ENCODE results near the gene BPIFB3. TPM values are rescaled to one million over a fixed set of nuclear protein-coding genes. Genes with fewer than 3 reads are reported as not detected.

Gene BPIFB3
- total RNA-seq, 1 donor from 2014 or later, result not detected

DNA sequence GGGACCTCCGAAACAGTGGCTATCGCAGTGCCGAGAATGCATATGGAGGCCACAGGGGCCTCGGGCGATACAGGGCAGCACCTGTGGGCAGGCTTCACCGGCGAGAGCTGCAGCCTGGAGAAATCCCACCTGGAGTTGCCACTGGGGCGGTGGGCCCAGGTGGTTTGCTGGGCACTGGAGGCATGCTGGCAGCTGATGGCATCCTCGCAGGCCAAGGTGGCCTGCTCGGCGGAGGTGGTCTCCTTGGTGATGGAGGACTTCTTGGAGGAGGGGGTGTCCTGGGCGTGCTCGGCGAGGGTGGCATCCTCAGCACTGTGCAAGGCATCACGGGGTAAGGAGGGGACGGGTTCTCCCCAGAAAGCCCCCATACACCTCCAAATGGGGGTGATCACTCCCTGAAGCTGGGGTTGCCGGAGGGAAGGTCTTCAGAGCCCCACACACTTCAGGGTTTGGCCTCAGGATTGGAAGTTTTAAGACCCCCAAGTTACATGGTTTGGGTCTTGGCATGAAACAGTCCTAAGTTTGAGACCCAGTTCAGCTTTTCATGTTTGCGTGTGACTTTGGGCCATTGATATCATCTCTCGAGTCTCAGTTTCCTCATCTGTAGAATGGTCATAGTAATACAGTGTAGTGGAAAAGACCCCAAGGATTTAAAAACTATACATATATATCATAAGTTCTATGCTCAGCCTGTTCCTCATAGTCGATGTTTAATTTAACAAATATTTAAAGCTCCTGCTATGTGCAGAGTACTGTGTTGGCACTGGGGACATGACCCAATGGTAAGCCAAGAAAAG lies 30.0 kb downstream of the BPIFB3 start:
- no peaks in the 10 kb centered on the region for H3K4me1 ChIP-seq
- no peak for TF ChIP-seq POLR2A (IDR thresholded peaks at IDR 0.05)
- no peak for TF ChIP-seq POLR2AphosphoS5 (IDR thresholded peaks at IDR 0.05; ENCODE audit: insufficient read depth in 1 of 2, low read depth in 1 of 2)
- TF ChIP-seq, protein P1, sequence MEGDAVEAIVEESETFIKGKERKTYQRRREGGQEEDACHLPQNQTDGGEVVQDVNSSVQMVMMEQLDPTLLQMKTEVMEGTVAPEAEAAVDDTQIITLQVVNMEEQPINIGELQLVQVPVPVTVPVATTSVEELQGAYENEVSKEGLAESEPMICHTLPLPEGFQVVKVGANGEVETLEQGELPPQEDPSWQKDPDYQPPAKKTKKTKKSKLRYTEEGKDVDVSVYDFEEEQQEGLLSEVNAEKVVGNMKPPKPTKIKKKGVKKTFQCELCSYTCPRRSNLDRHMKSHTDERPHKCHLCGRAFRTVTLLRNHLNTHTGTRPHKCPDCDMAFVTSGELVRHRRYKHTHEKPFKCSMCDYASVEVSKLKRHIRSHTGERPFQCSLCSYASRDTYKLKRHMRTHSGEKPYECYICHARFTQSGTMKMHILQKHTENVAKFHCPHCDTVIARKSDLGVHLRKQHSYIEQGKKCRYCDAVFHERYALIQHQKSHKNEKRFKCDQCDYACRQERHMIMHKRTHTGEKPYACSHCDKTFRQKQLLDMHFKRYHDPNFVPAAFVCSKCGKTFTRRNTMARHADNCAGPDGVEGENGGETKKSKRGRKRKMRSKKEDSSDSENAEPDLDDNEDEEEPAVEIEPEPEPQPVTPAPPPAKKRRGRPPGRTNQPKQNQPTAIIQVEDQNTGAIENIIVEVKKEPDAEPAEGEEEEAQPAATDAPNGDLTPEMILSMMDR (IDR thresholded peaks at IDR 0.05), result no peak
- no peak for DNase-seq (ENCODE audit: extremely low spot score in 2 of 2)
- H3K27ac ChIP-seq, result no peak overlapping the region
- H3K27me3 ChIP-seq, result no peaks in the 10 kb centered on the region
- intact Hi-C loops (cut with DNase I), result no loop called here
- no peaks in the 10 kb centered on the region for H3K36me3 ChIP-seq
- no peak overlapping the region for H3K4me3 ChIP-seq
- no peaks in the 10 kb centered on the region for H3K9me3 ChIP-seq

DNA sequence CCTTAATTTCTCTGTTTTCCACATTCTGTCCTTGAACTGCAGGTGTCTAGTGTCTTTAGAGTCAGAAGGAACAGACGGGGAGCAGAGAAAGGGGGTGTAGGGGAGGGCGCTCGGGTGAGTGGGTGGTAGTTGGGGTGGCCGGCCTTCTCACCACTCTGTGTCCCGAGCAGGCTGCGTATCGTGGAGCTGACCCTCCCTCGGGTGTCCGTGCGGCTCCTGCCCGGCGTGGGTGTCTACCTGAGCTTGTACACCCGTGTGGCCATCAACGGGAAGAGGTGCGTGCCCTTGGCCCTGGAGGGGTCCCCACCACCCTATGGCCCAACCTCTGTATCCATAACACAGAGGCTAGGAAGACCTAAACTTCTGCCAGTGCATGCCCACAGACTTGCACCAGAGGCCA lies 31.0 kb downstream of the BPIFB3 start:
- intact Hi-C loops (cut with DNase I), result no loop called here
- Histone ChIP-seq H3K4me3 (no peak overlapping the region), H3K27me3 (no peaks in the 10 kb centered on the region), H3K27ac (no peak overlapping the region), H3K4me1 (no peaks in the 10 kb centered on the region), H3K36me3 (no peaks in the 10 kb centered on the region), H3K9me3 (no peaks in the 10 kb centered on the region)
- DNase-seq (ENCODE audit: extremely low spot score in 2 of 2), result no peak
- TF ChIP-seq POLR2AphosphoS5 (IDR thresholded peaks at IDR 0.05; ENCODE audit: insufficient read depth in 1 of 2, low read depth in 1 of 2) (no peak), POLR2A (IDR thresholded peaks at IDR 0.05) (no peak)
- TF ChIP-seq, protein P1 (IDR thresholded peaks at IDR 0.05), result no peak

DNA sequence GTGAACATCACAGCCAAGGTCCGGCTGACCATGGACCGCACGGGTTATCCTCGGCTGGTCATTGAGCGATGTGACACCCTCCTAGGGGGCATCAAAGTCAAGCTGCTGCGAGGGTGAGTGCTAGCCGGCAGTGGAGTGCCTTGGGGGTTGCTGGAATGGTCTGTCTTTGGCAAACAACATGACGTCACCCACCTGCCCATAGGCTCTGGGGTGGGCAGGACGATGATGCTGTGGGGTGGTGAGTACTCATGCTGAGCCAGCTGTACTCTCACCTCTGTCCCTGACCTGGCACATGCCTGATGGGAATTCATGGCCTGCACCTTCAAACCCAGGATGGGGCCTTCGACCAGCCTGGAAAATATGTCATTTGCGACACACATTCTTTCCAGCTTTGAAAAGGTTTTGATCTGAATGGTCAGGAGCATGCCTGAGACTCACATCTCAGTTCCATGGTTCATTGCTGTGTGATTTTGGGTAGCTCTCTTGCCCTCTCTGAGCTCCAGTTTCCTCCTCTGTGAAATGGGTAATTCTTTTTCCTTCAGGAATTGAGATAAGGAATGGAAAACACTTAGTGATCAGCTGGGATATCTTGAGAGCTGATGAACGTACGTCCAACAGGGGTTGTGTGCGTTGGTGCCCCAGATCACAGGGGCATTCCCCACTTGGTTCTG lies 32.5 kb downstream of the BPIFB3 start:
- Histone ChIP-seq H3K36me3 (no peaks in the 10 kb centered on the region), H3K4me3 (no peak overlapping the region), H3K27me3 (no peaks in the 10 kb centered on the region), H3K9me3 (no peaks in the 10 kb centered on the region), H3K4me1 (no peaks in the 10 kb centered on the region), H3K27ac (no peak overlapping the region)
- intact Hi-C loops (cut with DNase I), result no loop called here
- TF ChIP-seq, protein P1 (IDR thresholded peaks at IDR 0.05), result no peak
- TF ChIP-seq POLR2A (IDR thresholded peaks at IDR 0.05), result no peak
- no peak for TF ChIP-seq POLR2AphosphoS5 (IDR thresholded peaks at IDR 0.05; ENCODE audit: insufficient read depth in 1 of 2, low read depth in 1 of 2)
- no peak for DNase-seq (ENCODE audit: extremely low spot score in 2 of 2)

DNA sequence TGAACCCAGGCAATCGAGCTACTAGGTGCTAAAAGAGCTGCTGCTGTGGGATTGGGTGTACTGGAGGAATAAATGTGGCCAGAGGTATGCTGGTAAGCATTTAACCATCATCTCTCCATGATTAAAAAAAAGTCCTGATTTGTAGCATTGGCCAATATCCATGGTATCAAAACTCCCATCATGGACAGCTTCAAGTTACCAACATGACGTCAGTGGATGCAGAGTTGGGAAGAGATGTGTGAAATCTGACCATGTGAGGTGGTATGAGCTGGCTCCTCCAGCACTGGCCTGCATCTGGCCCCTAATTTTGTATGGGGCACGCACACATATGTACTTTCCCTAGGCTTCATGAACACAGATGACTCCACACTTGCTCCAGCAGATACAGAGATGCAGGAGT lies 37.4 kb downstream of the BPIFB3 start:
- intact Hi-C loops (cut with DNase I), result no loop called here
- no peak for DNase-seq (ENCODE audit: extremely low spot score in 2 of 2)

More for the DNA sequence above, 37.4 kb downstream of the BPIFB3 start:
- Histone ChIP-seq H3K27me3 (no peaks in the 10 kb centered on the region), H3K4me3 (no peak overlapping the region), H3K4me1 (no peaks in the 10 kb centered on the region), H3K9me3 (no peaks in the 10 kb centered on the region), H3K27ac (no peak overlapping the region), H3K36me3 (no peaks in the 10 kb centered on the region)
- TF ChIP-seq POLR2A (IDR thresholded peaks at IDR 0.05) (no peak), POLR2AphosphoS5 (IDR thresholded peaks at IDR 0.05; ENCODE audit: insufficient read depth in 1 of 2, low read depth in 1 of 2) (no peak)
- TF ChIP-seq, protein P1 (IDR thresholded peaks at IDR 0.05), result no peak

Data from vagina (tissue), 2 donors.